Liver (tissue), 9 donors: ENCODE data around the gene SLC12A7. TPM values are rescaled to one million over a fixed set of nuclear protein-coding genes. Genes with fewer than 3 reads are reported as not detected.

Experiments used
- DNase-seq: peaks from one replicate; pipeline ENCODE4 v3.0.0-alpha.2; 2017; ENCODE audit warnings: low spot score
- H3K27ac ChIP-seq, 2 donors: one replicate each; pipeline ENCODE4 v1.7.0; 2013; ENCODE audit warnings: inconsistent platforms in 2 of 2, low read length in 2 of 2, control low read depth in 1 of 2, low read depth in 1 of 2, mild to moderate bottlenecking in 1 of 2
- H3K27me3 ChIP-seq, 4 donors: one replicate each; pipeline versions ENCODE4 v1.6.1 to v1.7.0; 2013; ENCODE audit warnings: low read length in 3 of 4, inconsistent platforms in 1 of 4, mild to moderate bottlenecking in 1 of 4, moderate library complexity in 1 of 4; ENCODE audit not compliant: control insufficient read depth in 4 of 4, insufficient read depth in 4 of 4
- H3K36me3 ChIP-seq, 4 donors: one replicate each; pipeline versions ENCODE4 v1.6.1 to v1.7.0; 2013; ENCODE audit warnings: low read length in 3 of 4, mild to moderate bottlenecking in 3 of 4, low read depth in 1 of 4, moderate library complexity in 1 of 4; ENCODE audit not compliant: control insufficient read depth in 4 of 4, insufficient read depth in 3 of 4
- H3K4me1 ChIP-seq, 4 donors: one replicate each; pipeline versions ENCODE4 v1.6.1 to v1.7.0; 2013; ENCODE audit warnings: low read length in 3 of 4, mild to moderate bottlenecking in 3 of 4, moderate library complexity in 1 of 4; ENCODE audit not compliant: control insufficient read depth in 4 of 4, insufficient read depth in 4 of 4
- H3K4me3 ChIP-seq, 3 donors: one replicate each; pipeline versions ENCODE4 v1.6.1 to v1.7.0; 2013; ENCODE audit warnings: low read length in 3 of 3, control low read depth in 1 of 3, low read depth in 1 of 3, mild to moderate bottlenecking in 1 of 3
- H3K9ac ChIP-seq, 2 donors: one replicate each; pipeline ENCODE4 v1.7.0; 2013; ENCODE audit warnings: low read length in 2 of 2, mild to moderate bottlenecking in 2 of 2, moderate library complexity in 2 of 2, control low read depth in 1 of 2, low read depth in 1 of 2
- H3K9me3 ChIP-seq, 4 donors: one replicate each; pipeline versions ENCODE4 v1.6.1 to v1.7.0; 2013; ENCODE audit warnings: low read length in 3 of 4; ENCODE audit not compliant: control insufficient read depth in 4 of 4
- EGR1 ChIP-seq, 2 donors: IDR thresholded peaks; 2 replicates each; pipeline ENCODE4 v1.6.1; 2016 to 2018; ENCODE audit warnings: antibody characterized with exemption in 2 of 2, low read depth in 2 of 2
- FOXA1 ChIP-seq: IDR thresholded peaks from 2 replicates; pipeline ENCODE4 v1.6.1; 2016; ENCODE audit warnings: antibody characterized with exemption
- FOXA2 ChIP-seq: IDR thresholded peaks from 2 replicates; pipeline ENCODE4 v1.6.1; 2016; ENCODE audit warnings: antibody characterized with exemption
- GABPA ChIP-seq, 2 donors: IDR thresholded peaks in 1 of 2; conservative IDR thresholded peaks in 1 of 2; 2 replicates each; pipeline ENCODE4 v1.6.1; 2016; ENCODE audit warnings: antibody characterized with exemption in 2 of 2, mild to moderate bottlenecking in 1 of 2, moderate library complexity in 1 of 2
- HNF4A ChIP-seq, 2 donors: conservative IDR thresholded peaks; 2 replicates each; pipeline ENCODE4 v1.6.1; 2016; ENCODE audit warnings: antibody characterized with exemption in 2 of 2, mild to moderate bottlenecking in 2 of 2
- HNF4G ChIP-seq: IDR thresholded peaks from 2 replicates; pipeline ENCODE4 v1.6.1; 2016; ENCODE audit warnings: antibody characterized with exemption
- JUND ChIP-seq, 2 donors: IDR thresholded peaks; 2 replicates each; pipeline ENCODE4 v1.6.1; 2016; ENCODE audit warnings: antibody characterized with exemption in 2 of 2
- NR2F2 ChIP-seq: IDR thresholded peaks from 2 replicates; pipeline ENCODE4 v1.6.1; 2016; ENCODE audit warnings: antibody characterized with exemption
- RAD21 ChIP-seq, 2 donors: IDR thresholded peaks; 2 replicates each; pipeline ENCODE4 v1.6.1; 2016; ENCODE audit warnings: antibody characterized with exemption in 2 of 2, mild to moderate bottlenecking in 2 of 2
- RXRA ChIP-seq, 2 donors: IDR thresholded peaks; 2 replicates each; pipeline ENCODE4 v1.6.1; 2017 to 2018; ENCODE audit warnings: antibody characterized with exemption in 2 of 2, mild to moderate bottlenecking in 1 of 2
- SP1 ChIP-seq: IDR thresholded peaks from 2 replicates; pipeline ENCODE4 v1.6.1; 2018; ENCODE audit warnings: antibody characterized with exemption, mild to moderate bottlenecking
- TAF1 ChIP-seq: conservative IDR thresholded peaks from 2 replicates; pipeline ENCODE4 v1.6.1; 2016; ENCODE audit warnings: antibody characterized with exemption, mild to moderate bottlenecking
- YY1 ChIP-seq: IDR thresholded peaks from 2 replicates; pipeline ENCODE4 v1.6.1; 2016; ENCODE audit warnings: antibody characterized with exemption, mild to moderate bottlenecking
- WGBS: extraction: QIAGEN DNeasy Blood & Tissue Kit; methylation state at CpG from one replicate; pipeline ENCODE4 v1.1.7; 2013; 5-methylcytosine and 5-hydroxymethylcytosine counted together
- polyA plus RNA-seq, 2 donors: library from polyadenylated mRNA; stranded (reverse) in 1 of 2; unstranded in 1 of 2; fragments of 200-250 nt in 1 of 2; fragments of >200 nt in 1 of 2; fragmentation: Nextera tagmentation in 1 of 2; extraction: Ambion mirVana in 1 of 2; gene quantifications; one replicate each; pipeline versions ENCODE4 v1.2.1 to v1.2.3, GENCODE V29; 2013 to 2015
- total RNA-seq, 2 donors: library from RNA; depleted of rRNA; stranded (reverse); fragments of >200 nt; gene quantifications; one replicate each; pipeline ENCODE4 v1.2.3, GENCODE V29; 2014
- TF ChIP-seq, protein P1 (sequence below): IDR thresholded peaks from 2 replicates; pipeline ENCODE4 v1.6.1; 2016; ENCODE audit warnings: antibody characterized with exemption, mild to moderate bottlenecking
- TF ChIP-seq, protein P2 (sequence below): IDR thresholded peaks from 2 replicates; pipeline ENCODE4 v1.6.1; 2016; ENCODE audit warnings: antibody characterized with exemption
- TF ChIP-seq, protein P3 (sequence below): IDR thresholded peaks from 2 replicates; pipeline ENCODE4 v1.6.1; 2016; ENCODE audit warnings: antibody characterized with exemption
- donor health status: healthy.
- donor health status: healthy.
- donor health status: healthy.
- donor health status: healthy.
- donor health status: healthy.

Gene SLC12A7
- total and polyA plus RNA-seq, 4 donors, result 12.3 to 64.2 (median 28.9) TPM

DNA sequence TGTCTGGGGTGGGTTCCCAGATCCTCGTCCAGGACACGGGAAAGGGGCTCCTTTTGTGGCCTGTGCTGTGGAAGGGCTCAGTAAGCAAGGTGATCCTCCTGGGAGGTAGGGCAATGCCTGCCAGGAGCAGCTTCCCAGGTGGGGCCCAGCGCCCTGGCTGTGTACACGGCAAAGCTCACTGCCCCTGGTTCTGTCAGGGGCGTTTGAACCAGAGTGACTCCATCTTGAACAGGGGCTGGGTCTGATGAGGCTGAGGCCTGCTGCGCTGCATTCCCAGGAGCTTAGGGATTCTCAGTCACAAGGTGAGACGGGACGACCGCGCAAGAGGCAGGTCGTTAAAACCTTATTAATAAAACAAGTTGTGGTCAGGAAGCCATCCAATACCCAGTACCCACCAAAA is 19.9 kb upstream of the SLC12A7 start:
- Histone ChIP-seq H3K4me1 (peaks cover 8 to 36% (median 24%) of the 10 kb centered on the region in 4 donors), H3K27me3 (no peaks in the 10 kb centered on the region), H3K9ac (no peak overlapping the region), H3K36me3 (no peaks in the 10 kb centered on the region), H3K9me3 (no peaks in the 10 kb centered on the region), H3K4me3 (no peak overlapping the region), H3K27ac (no peak overlapping the region)
- no peak for DNase-seq
- 96% methylated on average over 11 of the region's 11 CpGs for WGBS
- TF ChIP-seq, protein P1, sequence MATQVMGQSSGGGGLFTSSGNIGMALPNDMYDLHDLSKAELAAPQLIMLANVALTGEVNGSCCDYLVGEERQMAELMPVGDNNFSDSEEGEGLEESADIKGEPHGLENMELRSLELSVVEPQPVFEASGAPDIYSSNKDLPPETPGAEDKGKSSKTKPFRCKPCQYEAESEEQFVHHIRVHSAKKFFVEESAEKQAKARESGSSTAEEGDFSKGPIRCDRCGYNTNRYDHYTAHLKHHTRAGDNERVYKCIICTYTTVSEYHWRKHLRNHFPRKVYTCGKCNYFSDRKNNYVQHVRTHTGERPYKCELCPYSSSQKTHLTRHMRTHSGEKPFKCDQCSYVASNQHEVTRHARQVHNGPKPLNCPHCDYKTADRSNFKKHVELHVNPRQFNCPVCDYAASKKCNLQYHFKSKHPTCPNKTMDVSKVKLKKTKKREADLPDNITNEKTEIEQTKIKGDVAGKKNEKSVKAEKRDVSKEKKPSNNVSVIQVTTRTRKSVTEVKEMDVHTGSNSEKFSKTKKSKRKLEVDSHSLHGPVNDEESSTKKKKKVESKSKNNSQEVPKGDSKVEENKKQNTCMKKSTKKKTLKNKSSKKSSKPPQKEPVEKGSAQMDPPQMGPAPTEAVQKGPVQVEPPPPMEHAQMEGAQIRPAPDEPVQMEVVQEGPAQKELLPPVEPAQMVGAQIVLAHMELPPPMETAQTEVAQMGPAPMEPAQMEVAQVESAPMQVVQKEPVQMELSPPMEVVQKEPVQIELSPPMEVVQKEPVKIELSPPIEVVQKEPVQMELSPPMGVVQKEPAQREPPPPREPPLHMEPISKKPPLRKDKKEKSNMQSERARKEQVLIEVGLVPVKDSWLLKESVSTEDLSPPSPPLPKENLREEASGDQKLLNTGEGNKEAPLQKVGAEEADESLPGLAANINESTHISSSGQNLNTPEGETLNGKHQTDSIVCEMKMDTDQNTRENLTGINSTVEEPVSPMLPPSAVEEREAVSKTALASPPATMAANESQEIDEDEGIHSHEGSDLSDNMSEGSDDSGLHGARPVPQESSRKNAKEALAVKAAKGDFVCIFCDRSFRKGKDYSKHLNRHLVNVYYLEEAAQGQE, result no peak
- TF ChIP-seq, protein P2, sequence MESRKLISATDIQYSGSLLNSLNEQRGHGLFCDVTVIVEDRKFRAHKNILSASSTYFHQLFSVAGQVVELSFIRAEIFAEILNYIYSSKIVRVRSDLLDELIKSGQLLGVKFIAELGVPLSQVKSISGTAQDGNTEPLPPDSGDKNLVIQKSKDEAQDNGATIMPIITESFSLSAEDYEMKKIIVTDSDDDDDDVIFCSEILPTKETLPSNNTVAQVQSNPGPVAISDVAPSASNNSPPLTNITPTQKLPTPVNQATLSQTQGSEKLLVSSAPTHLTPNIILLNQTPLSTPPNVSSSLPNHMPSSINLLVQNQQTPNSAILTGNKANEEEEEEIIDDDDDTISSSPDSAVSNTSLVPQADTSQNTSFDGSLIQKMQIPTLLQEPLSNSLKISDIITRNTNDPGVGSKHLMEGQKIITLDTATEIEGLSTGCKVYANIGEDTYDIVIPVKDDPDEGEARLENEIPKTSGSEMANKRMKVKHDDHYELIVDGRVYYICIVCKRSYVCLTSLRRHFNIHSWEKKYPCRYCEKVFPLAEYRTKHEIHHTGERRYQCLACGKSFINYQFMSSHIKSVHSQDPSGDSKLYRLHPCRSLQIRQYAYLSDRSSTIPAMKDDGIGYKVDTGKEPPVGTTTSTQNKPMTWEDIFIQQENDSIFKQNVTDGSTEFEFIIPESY, result no peak
- TF ChIP-seq HNF4A (conservative IDR thresholded peaks at IDR 0.05) (no peak), RXRA (IDR thresholded peaks at IDR 0.05) (no peak), NR2F2 (no peak), FOXA1 (no peak), TAF1 (no peak), FOXA2 (no peak), GABPA (IDR thresholded peaks at IDR 0.05 in 1 of 2, conservative IDR thresholded peaks at IDR 0.05 in 1 of 2) (no peak), RAD21 (IDR thresholded peaks at IDR 0.05) (no peak), SP1 (no peak), EGR1 (IDR thresholded peaks at IDR 0.05; ENCODE audit: low read depth in 2 of 2) (no peak), JUND (IDR thresholded peaks at IDR 0.05) (no peak)
- TF ChIP-seq, protein P3, sequence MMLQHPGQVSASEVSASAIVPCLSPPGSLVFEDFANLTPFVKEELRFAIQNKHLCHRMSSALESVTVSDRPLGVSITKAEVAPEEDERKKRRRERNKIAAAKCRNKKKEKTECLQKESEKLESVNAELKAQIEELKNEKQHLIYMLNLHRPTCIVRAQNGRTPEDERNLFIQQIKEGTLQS, result no peak

DNA sequence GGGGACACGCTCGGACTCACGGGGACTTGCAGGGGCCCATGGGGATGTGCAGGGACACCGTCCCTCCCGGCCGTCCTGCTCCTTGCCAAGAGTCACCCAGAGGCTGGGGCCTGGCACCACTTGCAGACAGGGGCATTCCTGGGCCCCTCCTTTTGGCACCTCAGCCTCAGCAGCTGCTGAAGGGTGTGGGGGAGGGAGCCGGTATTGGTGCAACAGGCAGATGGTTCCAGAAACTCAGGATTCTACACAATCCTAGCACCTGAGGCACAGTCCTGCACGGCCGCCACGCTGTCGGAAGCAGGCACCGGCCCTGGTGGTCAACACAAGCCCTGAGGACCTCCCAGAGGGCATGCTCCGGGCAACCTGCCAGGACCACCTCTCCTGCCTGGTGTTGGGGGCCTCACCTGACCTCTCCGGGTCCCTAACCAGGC is 19.3 kb upstream of the SLC12A7 start:
- DNase-seq, result no peak
- Histone ChIP-seq H3K4me3 (no peak overlapping the region), H3K9me3 (no peaks in the 10 kb centered on the region), H3K4me1 (peaks cover 8 to 35% (median 24%) of the 10 kb centered on the region in 4 donors), H3K36me3 (no peaks in the 10 kb centered on the region), H3K27me3 (no peaks in the 10 kb centered on the region), H3K27ac (no peak overlapping the region), H3K9ac (no peak overlapping the region)
- no peak for TF ChIP-seq SP1
- no peak for TF ChIP-seq RAD21 (IDR thresholded peaks at IDR 0.05)
- no peak for TF ChIP-seq YY1
- TF ChIP-seq GABPA (IDR thresholded peaks at IDR 0.05 in 1 of 2, conservative IDR thresholded peaks at IDR 0.05 in 1 of 2), result no peak
- no peak for TF ChIP-seq FOXA2
- TF ChIP-seq, protein P1, result no peak
- TF ChIP-seq TAF1, result no peak
- no peak for TF ChIP-seq JUND (IDR thresholded peaks at IDR 0.05)
- TF ChIP-seq, protein P2, result no peak
- TF ChIP-seq HNF4G, result no peak
- 89% methylated on average over 14 of the region's 14 CpGs for WGBS
